PC-9 (cell line): ENCODE data around the gene PRELP.

Experiments used
- CTCF ChIP-seq: fragments of 200-600 bp; sonication (generic); conservative IDR thresholded peaks from 2 replicates; pipeline ENCODE4 v1.6.1; 2017; ENCODE audit warnings: mixed run types, antibody characterized with exemption, mild to moderate bottlenecking, moderate library complexity
- EZH2 ChIP-seq: fragments of 200-600 bp; sonication (generic); IDR thresholded peaks from 2 replicates; pipeline ENCODE4 v1.8.0; 2017; ENCODE audit warnings: antibody characterized with exemption, low read depth

DNA sequence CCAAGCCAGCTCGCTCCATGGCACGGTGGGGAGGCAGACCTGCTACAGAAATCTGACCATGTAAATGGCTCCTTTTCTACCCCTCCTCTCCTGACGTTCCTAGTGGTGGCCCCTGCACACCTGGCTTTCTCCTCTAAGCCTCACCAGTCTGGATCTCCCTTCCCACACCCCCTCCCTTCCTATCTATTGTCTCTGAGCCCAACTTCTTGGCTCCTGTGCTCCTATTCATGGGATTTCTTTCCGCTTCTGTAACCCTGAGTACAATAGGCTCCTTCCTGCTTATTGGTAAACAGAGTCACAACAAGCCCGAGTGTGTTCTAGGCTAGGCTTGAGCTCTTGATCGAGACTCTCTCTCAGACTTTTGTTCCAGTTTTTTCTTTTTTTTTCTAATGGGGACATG lies 35.9 kb downstream of the PRELP start:
- TF ChIP-seq CTCF (no peak), EZH2 (no peak)
